ENCODE data around the gene ARMS2.

The ARMS2 gene

GRCh38 chr10:122454603-122455080, at the start of gene ARMS2:
Gene ARMS2 (plus strand): TSS chr10:122454653. CDS start chr10:122454728, 75 bp downstream.
- no peak for DNase-seq

- DNase-seq = no peak
Observed at GRCh38 chr10:122407375-122408125, 46.9 kb upstream of the ARMS2 start.

- DNase-seq = no peak
Observed at GRCh38 chr10:122413327-122413726, 41.1 kb upstream of the ARMS2 start.

- no peak for DNase-seq
Observed at GRCh38 chr10:122417667-122418066, 36.8 kb upstream of the ARMS2 start.

- no peak for DNase-seq
Observed at GRCh38 chr10:122419016-122419415, 35.4 kb upstream of the ARMS2 start.

GRCh38 chr10:122419876-122420623, 34.4 kb upstream of the ARMS2 start:
- no peak for DNase-seq

- no peak for DNase-seq
Observed at GRCh38 chr10:122420624-122421007, 33.8 kb upstream of the ARMS2 start.

- DNase-seq = no peak
Observed at GRCh38 chr10:122421054-122421625, 33.3 kb upstream of the ARMS2 start.

GRCh38 chr10:122421742-122422141, 32.7 kb upstream of the ARMS2 start:
- no peak for DNase-seq

- DNase-seq = no peak
Observed at GRCh38 chr10:122422266-122422989, 32.0 kb upstream of the ARMS2 start.

- DNase-seq = no peak
Observed at GRCh38 chr10:122424059-122424458, 30.4 kb upstream of the ARMS2 start.

- DNase-seq = no peak
Observed at GRCh38 chr10:122426829-122427228, 27.6 kb upstream of the ARMS2 start.

- DNase-seq = no peak
Observed at GRCh38 chr10:122427280-122427679, 27.2 kb upstream of the ARMS2 start.

- DNase-seq = no peak
Observed at GRCh38 chr10:122435212-122435827, 19.1 kb upstream of the ARMS2 start.

GRCh38 chr10:122441961-122442360, 12.5 kb upstream of the ARMS2 start:
- DNase-seq = no peak

- no peak for DNase-seq
Observed at GRCh38 chr10:122445469-122445868, 9.0 kb upstream of the ARMS2 start.

- no peak for DNase-seq
Observed at GRCh38 chr10:122445904-122446303, 8.5 kb upstream of the ARMS2 start.

- DNase-seq = no peak
Observed at GRCh38 chr10:122446668-122447423, 7.6 kb upstream of the ARMS2 start.

- DNase-seq = no peak
Observed at GRCh38 chr10:122448600-122448999, 5.9 kb upstream of the ARMS2 start.

GRCh38 chr10:122449153-122449552, 5.3 kb upstream of the ARMS2 start:
- DNase-seq = no peak

GRCh38 chr10:122450353-122450990, 4.0 kb upstream of the ARMS2 start:
- DNase-seq = no peak
